ENCODE results near the gene NCAPD3. TPM values are rescaled to one million over a fixed set of nuclear protein-coding genes. Genes with fewer than 3 reads are reported as not detected.

Gene NCAPD3, protein sequence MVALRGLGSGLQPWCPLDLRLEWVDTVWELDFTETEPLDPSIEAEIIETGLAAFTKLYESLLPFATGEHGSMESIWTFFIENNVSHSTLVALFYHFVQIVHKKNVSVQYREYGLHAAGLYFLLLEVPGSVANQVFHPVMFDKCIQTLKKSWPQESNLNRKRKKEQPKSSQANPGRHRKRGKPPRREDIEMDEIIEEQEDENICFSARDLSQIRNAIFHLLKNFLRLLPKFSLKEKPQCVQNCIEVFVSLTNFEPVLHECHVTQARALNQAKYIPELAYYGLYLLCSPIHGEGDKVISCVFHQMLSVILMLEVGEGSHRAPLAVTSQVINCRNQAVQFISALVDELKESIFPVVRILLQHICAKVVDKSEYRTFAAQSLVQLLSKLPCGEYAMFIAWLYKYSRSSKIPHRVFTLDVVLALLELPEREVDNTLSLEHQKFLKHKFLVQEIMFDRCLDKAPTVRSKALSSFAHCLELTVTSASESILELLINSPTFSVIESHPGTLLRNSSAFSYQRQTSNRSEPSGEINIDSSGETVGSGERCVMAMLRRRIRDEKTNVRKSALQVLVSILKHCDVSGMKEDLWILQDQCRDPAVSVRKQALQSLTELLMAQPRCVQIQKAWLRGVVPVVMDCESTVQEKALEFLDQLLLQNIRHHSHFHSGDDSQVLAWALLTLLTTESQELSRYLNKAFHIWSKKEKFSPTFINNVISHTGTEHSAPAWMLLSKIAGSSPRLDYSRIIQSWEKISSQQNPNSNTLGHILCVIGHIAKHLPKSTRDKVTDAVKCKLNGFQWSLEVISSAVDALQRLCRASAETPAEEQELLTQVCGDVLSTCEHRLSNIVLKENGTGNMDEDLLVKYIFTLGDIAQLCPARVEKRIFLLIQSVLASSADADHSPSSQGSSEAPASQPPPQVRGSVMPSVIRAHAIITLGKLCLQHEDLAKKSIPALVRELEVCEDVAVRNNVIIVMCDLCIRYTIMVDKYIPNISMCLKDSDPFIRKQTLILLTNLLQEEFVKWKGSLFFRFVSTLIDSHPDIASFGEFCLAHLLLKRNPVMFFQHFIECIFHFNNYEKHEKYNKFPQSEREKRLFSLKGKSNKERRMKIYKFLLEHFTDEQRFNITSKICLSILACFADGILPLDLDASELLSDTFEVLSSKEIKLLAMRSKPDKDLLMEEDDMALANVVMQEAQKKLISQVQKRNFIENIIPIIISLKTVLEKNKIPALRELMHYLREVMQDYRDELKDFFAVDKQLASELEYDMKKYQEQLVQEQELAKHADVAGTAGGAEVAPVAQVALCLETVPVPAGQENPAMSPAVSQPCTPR (N-terminal part only)
- total RNA-seq = 5.3 and 8.4 TPM in 2 replicates

GRCh38 chr11:134223836-134224709, at the start of gene NCAPD3, which contains the start of gene VPS26B:
Gene NCAPD3 (minus strand): TSS chr11:134223967. CDS start chr11:134223926, 41 bp downstream.
Gene VPS26B (plus strand): TSS chr11:134224671. CDS start chr11:134225123, 452 bp downstream.

DNA sequence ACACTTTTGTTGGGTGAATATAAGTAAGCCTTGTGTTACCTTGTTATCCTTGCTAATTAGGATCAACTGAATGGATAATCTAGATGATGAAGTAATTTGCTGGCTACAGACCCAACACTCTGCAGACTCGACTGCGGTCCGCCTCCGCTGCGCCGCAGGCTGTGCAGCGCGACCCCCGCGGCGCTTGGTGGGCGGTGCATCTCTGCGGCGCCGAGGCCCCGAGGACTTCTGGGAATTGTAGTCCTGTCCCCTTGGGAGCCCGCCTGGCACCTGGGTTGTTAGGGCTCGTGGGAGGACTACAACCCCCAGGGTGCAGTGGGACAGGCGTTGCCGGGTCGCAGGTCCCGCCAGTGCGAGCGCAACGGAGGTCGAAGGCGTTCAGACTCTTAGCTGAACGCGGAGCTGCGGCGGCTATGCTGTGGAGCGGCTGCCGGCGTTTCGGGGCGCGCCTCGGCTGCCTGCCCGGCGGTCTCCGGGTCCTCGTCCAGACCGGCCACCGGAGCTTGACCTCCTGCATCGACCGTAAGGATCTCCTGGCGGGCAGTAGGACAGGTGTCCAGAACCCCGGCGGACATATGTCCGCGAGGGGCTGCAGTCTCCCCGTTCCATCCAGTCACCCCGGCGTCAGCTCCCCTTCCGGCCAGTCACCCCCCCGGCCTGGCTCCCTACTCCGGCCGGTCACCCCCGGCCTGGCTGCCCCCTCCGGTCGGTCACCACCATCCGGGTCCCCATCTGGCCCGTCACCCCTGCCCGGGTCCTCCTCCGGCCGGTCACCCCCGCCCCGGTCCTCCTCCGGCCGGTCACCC, 29.6 kb upstream of the NCAPD3 start, which contains the start of the genes ACAD8 and THYN1:
Gene ACAD8 (plus strand): TSS at position 381 of the 806 bp plus-strand sequence. CDS start 33 bp downstream, at position 414.
Gene THYN1 (minus strand): TSS at position 165 of the 806 bp plus-strand sequence. CDS start 470 bp downstream, outside the sequence.

Other genes starting within 250 kb of the NCAPD3 start
- 64.0 and 75.3 TPM in 2 replicates for gene JAM3, start 154.9 kb downstream of the NCAPD3 start, total RNA-seq
- 33.9 and 36.9 TPM in 2 replicates for gene VPS26B, start 704 bp upstream of the NCAPD3 start, total RNA-seq
- 69.8 and 90.0 TPM in 2 replicates for gene THYN1, start 29.4 kb upstream of the NCAPD3 start, total RNA-seq
- 14.8 and 18.8 TPM in 2 replicates for gene ACAD8, start 29.6 kb upstream of the NCAPD3 start, total RNA-seq
- not detected in 2 replicates for gene GLB1L3, start 52.4 kb upstream of the NCAPD3 start, total RNA-seq
- gene GLB1L2, start 108.0 kb upstream of the NCAPD3 start, total RNA-seq = 0.09 TPM in 1 of 2 replicates, not detected in the other
- gene B3GAT1, start 188.3 kb upstream of the NCAPD3 start, total RNA-seq = under 0.01 TPM in 1 of 2 replicates, not detected in the other